HG02943 (cell line): ENCODE results near the gene B3GALT6.

Experiments
- ATAC-seq: cut with Tn5 transposase; IDR thresholded peaks from one replicate; pipeline ENCODE4 v1.9.1; 2021; ENCODE audit warnings: mild to moderate bottlenecking, low read depth, moderate library complexity; ENCODE audit not compliant: unreplicated experiment

The B3GALT6 gene

DNA sequence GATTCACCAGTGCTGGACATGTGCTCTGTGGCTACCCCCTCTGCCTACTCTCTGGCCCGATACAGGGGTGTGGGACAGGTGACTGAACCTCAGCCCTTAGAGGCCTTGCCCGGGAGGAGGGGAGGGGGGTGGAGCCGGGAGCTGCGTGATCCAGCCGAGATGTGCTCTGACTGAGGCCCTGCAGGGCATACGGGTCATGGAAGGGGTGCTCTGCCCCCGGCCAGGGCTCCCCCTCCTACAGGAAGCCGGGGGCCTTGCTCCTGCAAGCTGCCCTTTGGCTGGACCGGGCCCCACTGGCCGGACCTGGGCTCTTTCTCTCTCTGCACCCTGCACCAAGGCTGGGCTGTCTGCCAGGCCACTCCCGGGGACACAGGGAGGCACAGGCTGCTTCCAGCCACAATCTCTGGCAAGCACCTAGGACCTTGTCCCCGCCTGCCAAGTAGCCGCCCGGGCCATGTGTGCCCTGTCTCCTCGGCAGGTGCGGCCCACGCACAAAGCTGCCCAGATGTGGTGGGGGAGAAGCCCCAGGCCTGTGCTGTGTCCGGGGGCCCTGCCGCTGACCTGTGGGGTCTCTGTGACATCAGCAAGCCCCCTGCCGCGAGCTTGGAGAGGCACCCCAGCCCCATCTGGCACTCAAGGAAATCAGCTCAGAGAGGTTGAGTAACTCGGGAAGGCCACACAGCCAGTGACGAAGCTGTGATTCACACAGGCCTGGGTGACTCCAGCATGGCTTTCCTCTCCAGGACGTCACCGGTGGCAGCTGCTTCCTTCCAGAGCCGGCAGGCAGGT, 49.7 kb downstream of the B3GALT6 start:
- ATAC-seq = no peak

DNA sequence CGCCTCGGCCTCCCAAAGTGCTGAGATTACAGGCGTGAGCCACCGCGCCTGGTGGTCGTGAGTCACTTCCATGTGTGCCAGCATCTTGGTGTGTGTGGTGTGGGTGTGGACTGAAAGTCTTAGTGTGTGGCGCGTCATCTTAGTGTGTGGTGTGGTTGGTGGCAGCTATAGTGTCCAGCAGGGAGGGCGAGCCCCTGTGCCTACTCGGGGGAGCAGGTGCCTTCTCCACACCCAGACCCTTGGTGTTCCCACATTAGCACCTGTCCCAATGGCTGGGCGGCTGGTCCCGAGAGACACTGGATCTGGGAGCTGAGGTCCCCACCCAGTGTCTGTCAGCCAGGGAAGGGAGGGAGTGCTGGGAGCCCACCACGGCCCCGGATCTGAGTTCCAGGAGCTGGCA, 51.0 kb downstream of the B3GALT6 start:
- ATAC-seq = no peak

DNA sequence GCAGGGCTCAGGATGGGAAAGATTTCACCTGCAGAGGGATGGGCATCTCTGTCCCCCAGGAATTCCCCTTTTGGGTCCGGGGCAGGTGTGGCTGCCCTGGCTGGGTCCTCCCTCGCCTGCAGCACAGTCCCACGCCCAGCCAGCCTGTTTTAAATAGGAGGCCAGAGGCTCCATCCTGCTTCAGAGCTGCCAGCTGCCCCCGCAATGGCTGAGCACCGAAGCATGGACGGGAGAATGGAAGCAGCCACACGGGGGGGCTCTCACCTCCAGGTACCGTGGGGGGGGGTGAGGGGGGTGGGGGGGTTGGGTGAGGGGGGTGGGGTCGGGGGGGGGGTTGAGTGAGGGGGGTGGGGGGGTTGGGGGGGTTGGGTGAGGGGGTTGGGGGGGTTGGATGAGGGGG, 51.8 kb downstream of the B3GALT6 start:
- no peak for ATAC-seq
